ENCODE data around the gene ANAPC16. TPM values are rescaled to one million over a fixed set of nuclear protein-coding genes. Genes with fewer than 3 reads are reported as not detected.

ANAPC16 gene
- total RNA-seq, 1 donor from 2014 or later, result 33.7 TPM

DNA sequence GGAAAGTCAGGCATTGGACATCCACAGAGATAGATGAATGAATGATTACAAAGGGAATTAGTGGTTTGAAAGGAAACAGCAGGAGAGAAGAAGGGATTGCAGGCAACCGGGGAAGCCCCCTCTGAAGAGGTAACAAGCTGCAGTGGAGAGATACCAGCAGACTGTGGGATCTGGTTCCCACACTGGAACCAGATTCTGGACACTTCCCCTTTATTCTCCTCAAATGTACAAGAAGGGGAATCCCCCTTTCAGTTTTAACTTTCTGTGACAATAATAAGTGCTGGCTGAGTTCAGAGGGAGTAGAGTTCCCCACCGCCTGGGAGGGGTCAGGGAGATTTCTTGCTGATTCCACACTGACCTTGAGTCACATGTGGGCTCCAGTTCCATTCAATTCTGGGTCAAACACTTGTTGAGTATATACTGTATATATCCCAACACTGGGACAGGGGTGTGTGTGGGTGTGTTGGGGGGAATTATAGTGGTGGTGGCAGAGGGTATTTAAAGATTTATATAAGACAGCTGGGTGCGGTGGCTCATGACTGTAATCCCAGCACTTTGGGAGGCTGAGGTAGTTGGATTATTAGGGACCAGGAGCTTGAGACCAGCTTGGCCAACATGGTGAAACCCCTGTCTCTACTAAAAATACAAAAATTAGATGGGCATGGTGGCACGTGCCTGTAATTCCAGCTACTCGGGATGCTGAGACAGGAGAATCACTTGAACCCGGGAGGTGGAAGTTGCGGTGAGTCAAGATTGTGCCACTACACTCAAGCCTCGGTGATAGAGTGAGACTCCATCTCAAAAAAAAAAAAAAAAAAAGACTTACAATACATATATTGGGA lies 41.5 kb downstream of the ANAPC16 start:
- no peak overlapping the region for H3K4me3 ChIP-seq (ENCODE audit: low read depth, low read length)
- DNase-seq (ENCODE audit: low read depth), result no peak

DNA sequence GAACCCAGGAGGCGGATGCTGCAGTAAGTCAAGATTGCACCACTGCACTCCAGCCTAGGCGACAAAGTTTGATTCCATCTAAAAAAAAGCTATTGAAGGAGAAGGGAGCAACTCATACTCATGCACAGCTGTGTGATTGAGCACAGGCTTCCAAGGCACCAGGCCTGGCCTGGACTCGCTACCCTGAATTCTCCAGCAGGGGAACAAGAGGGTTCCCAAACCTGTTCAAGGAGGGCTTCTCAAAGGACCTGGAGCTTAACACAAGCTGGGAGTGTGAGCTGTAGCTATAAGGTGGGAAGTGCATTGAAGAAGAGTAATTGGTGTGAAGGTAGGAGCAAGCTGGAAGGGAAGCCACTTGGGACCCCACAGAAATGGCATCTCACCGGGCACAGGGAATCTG lies 42.8 kb downstream of the ANAPC16 start:
- H3K4me3 ChIP-seq (ENCODE audit: low read depth, low read length), result no peak overlapping the region
- TF ChIP-seq, protein P1, sequence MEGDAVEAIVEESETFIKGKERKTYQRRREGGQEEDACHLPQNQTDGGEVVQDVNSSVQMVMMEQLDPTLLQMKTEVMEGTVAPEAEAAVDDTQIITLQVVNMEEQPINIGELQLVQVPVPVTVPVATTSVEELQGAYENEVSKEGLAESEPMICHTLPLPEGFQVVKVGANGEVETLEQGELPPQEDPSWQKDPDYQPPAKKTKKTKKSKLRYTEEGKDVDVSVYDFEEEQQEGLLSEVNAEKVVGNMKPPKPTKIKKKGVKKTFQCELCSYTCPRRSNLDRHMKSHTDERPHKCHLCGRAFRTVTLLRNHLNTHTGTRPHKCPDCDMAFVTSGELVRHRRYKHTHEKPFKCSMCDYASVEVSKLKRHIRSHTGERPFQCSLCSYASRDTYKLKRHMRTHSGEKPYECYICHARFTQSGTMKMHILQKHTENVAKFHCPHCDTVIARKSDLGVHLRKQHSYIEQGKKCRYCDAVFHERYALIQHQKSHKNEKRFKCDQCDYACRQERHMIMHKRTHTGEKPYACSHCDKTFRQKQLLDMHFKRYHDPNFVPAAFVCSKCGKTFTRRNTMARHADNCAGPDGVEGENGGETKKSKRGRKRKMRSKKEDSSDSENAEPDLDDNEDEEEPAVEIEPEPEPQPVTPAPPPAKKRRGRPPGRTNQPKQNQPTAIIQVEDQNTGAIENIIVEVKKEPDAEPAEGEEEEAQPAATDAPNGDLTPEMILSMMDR (conservative IDR thresholded peaks at IDR 0.05; ENCODE audit: low read depth, low read length), result no peak
- no peak for DNase-seq (ENCODE audit: low read depth)

More for the DNA sequence above, 41.5 kb downstream of the ANAPC16 start:
- TF ChIP-seq, protein P1 (conservative IDR thresholded peaks at IDR 0.05; ENCODE audit: low read depth, low read length), result no peak

DNA sequence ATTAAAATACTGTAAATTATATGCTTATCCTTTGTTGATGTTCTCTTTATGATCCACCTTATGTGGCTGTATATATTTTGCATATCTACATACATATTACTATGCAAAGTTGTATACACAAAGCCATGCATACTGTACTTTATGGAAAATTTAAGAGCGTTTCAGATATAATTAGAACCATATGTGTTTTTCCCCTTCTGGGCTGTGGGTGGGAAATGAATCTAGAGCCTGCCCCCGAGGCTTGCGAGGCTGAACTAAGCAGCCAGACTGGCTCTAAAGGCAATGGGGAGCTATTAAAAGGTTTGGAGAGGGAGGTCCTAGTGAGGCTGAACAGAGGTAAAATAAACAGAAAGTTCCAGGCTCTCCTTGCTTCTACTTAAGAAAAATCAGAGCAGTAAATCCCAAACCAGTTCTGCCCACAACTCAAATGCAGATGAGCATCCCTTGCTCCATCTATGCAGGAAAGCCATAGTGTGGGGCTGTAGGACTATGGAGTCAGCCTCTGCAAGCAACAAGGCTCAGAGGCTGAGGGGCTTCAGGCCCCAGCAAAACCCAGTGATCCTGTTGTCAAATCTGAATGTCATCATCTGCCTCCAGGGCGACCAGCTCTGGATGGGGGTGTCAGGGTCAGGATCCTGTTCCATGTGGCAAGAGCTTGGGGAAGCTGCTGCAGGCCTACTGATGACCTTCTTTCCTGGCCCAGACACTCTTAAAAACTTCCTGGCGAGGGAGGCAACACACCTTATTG lies 43.9 kb downstream of the ANAPC16 start:
- H3K4me3 ChIP-seq (ENCODE audit: low read depth, low read length), result no peak overlapping the region

DNA sequence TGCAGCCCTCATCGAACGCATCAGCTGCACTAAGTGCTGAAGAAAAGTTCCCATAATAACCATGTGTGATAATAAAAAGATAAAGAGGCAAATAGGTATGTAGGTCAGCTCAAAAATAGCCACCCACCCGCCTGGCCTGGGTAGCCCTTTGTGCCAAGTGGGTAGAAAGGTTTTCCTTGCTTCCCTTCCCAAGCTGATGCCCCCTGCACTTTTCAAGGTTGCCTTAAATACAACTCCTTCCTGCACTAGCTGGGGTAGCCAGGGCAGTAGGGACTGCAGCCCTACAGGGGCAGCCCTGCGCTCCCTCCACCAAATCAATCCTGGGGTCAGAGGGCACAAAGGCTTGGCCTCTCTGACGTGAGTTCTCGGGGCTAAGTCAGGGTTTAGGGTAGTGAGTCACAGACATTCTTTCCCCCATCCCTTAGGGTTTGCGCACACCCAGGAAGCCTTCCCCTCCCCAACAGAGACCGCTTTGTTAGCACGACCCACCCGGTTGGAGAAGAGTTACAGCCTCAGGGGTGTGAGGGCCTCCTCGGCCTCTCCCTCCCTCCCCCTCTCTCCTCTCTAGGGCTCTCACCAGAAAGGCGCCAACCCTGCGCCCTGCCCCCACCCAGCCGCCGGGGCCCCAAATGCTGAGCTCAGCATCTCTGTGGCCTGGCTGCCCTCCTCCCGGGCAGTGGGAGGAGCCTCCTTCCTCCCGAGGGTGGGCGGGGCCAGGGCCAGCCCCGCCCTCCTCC lies 44.6 kb downstream of the ANAPC16 start:
- no peak for DNase-seq (ENCODE audit: low read depth)
- TF ChIP-seq, protein P1 (conservative IDR thresholded peaks at IDR 0.05; ENCODE audit: low read depth, low read length), result no peak
- peak overlapping the region; percentile 69 for H3K4me3 ChIP-seq (ENCODE audit: low read depth, low read length)

More for the DNA sequence above, 43.9 kb downstream of the ANAPC16 start:
- TF ChIP-seq, protein P1 (conservative IDR thresholded peaks at IDR 0.05; ENCODE audit: low read depth, low read length), result no peak
- no peak for DNase-seq (ENCODE audit: low read depth)

DNA sequence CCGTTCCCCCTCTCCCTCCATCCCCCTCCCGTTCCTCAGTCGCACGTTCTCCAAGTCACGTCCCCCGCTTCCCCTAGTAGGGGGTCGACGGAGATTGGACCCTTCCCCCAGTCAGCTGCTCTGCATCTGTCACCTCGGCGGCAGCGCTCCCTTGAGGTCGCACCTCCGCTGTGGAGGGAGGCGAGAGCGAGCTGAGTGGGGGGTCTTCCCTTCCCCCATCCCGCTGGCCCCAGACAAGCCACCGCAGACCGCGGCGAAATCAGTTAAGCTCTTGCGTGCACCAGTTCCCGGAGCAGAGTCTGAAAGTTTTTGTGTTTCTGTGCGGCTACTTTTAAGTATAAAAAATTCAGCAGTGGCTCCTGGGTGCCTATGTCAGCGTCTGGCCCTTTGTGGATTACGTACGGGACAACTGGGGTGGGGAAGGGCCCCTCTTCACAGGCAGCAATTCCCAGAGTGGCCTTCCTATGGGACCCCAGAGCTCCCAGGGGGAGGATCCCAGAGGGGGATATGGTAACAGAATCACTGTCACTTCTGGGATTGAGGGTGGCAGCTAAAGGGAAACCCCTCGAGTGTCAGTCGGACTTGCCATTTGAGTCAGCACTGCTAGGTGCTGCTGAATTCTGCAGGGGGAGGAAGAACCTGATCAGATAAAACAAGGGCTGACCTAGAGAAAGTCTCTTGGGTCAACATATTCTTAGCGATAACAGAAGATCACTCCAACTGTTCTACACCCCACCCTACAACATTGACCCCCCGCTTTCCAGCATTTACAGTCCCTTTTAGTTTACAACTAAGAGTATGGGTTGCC lies 45.4 kb downstream of the ANAPC16 start:
- TF ChIP-seq, protein P1 (conservative IDR thresholded peaks at IDR 0.05; ENCODE audit: low read depth, low read length), result peak; percentile 31

DNA sequence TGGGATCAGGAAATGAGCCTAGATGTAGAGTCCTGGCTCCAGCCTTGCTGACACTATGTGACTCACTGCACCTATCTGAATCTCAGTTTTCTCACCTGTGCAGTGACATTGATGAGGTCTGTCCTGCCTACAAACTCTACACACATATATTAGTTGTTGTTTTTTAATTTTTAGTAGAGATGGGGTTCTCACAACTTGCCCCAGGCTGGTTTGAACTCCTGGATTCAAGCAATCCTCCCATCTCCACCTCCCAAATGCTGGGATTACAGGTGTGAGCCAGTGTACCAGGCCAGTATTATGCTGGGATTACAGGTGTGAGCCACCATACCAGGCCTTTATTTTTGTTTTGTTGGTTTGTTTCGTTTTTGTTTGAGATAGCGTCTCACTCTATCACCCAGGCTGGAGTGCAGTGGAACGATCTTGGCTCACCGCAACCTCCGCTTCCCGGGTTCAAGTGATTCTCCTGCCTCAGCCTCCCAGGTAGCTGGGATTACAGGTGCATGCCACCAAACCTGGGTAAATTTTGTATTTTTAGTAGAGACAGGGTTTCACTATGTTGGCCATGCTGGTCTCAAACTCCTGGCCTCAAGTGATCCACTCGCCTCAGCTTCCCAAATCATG lies 46.1 kb downstream of the ANAPC16 start:
- TF ChIP-seq, protein P1 (conservative IDR thresholded peaks at IDR 0.05; ENCODE audit: low read depth, low read length), result no peak
- H3K4me3 ChIP-seq (ENCODE audit: low read depth, low read length), result no peak overlapping the region
- DNase-seq (ENCODE audit: low read depth), result no peak

More for the DNA sequence above, 45.4 kb downstream of the ANAPC16 start:
- DNase-seq (ENCODE audit: low read depth), result no peak
- H3K4me3 ChIP-seq (ENCODE audit: low read depth, low read length), result peak overlapping the region; percentile 69
